Immature natural killer cell (primary cell): ENCODE results near the gene NCAPH2. TPM values are rescaled to one million over a fixed set of nuclear protein-coding genes. Genes with fewer than 3 reads are reported as not detected.

Experiments used
- DNase-seq, 3 donors: peaks; one replicate each; pipeline ENCODE4 v3.0.0; 2022; ENCODE audit warnings: mixed read lengths in 1 of 3
- H3K27ac Mint-ChIP-seq, 6 donors: one replicate each; pipeline ENCODE4 v1.8.0; 2020; ENCODE audit warnings: mixed read lengths in 6 of 6, mild to moderate bottlenecking in 5 of 6, inconsistent platforms in 4 of 6, moderate library complexity in 3 of 6
- H3K27me3 Mint-ChIP-seq, 3 donors: one replicate each; pipeline ENCODE4 v1.8.0; 2020 to 2021; ENCODE audit warnings: low read depth in 3 of 3, mild to moderate bottlenecking in 3 of 3, mixed read lengths in 3 of 3, moderate library complexity in 3 of 3, inconsistent platforms in 1 of 3
- H3K36me3 Mint-ChIP-seq, 3 donors: one replicate each; pipeline ENCODE4 v1.8.0; 2020; ENCODE audit warnings: mixed read lengths in 3 of 3, inconsistent platforms in 2 of 3, mild to moderate bottlenecking in 2 of 3
- H3K4me1 Mint-ChIP-seq, 2 donors: one replicate each; pipeline ENCODE4 v1.8.0; 2020; ENCODE audit warnings: inconsistent platforms in 2 of 2, mild to moderate bottlenecking in 2 of 2, mixed read lengths in 2 of 2, moderate library complexity in 1 of 2
- H3K4me3 Mint-ChIP-seq, 5 donors: one replicate each; pipeline ENCODE4 v1.8.0; 2020; ENCODE audit warnings: mild to moderate bottlenecking in 5 of 5, mixed read lengths in 5 of 5, inconsistent platforms in 3 of 5, moderate library complexity in 3 of 5
- H3K9me3 Mint-ChIP-seq, 6 donors: one replicate each; pipeline ENCODE4 v1.8.0; 2020; ENCODE audit warnings: mild to moderate bottlenecking in 6 of 6, mixed read lengths in 6 of 6, inconsistent platforms in 4 of 6, moderate library complexity in 3 of 6
- polyA plus RNA-seq, 3 donors: library from polyadenylated mRNA; unstranded; fragments of 300-500 nt; fragmentation: Illumina TruSeq; gene quantifications; one replicate each; pipeline ENCODE4 v1.2.3, GENCODE V29; 2021

The NCAPH2 gene
- polyA plus RNA-seq, 3 donors from 2014 or later: 41.8 to 46.7 (median 46.5) TPM

DNA sequence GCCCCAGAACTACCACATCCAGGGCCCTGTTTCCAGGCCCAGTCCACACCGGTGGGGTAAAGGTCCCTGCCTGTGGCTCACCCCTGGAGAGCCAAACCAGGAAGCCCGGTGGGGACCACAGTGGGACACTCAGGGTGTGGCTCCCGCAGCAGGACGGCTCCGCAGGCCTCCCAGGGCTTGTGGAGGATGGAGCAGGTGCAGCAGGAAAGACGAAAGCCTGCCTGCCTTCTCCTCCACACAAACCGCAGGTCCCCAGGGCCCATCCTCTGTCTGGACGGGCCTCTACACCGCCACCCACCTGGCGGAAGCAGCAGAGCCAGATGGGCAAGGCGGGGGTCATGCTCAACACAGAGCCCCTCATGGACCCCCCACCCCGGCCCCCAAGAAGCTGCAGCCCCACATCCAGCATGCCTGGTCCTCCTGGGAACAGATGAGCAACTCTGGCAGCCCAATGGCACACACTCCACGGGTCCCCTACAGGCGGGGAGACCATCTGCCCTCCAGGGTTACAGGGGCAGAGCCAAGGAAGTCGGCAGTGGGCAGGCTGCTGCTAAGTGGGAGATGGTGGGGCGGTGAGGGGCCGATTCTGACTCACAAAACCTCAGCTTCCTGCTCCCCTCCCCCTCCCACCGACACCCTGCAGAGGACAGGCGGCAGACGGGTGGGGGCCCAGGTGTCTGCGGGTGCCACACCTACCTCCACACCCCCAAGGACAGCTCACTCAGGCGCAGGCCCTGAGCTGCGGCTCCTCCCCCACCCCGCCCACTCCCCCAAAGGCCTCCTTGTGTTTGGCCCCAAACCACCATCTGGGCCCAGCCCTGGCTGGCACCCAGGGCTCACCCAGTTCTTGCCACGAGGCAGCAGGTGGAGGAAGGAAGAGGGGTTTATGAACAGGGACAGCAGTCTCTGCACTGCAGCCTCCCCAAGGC, 38.4 kb upstream of the NCAPH2 start:
- Mint-ChIP-seq H3K9me3 (peaks cover 0 to 2% (median 0%) of the 10 kb centered on the region in 6 donors), H3K27me3 (peaks cover 16 to 23% (median 16%) of the 10 kb centered on the region in 3 donors), H3K4me3 (peak overlapping the region; percentile 77 to 97 (median 83)), H3K27ac (peak overlapping the region; percentile 91 to 98 (median 96)), H3K4me1 (peaks cover 63 to 67% of the 10 kb centered on the region in 2 donors), H3K36me3 (peaks cover 4 to 6% (median 4%) of the 10 kb centered on the region in 3 donors)
- peak; percentile 99 for DNase-seq

DNA sequence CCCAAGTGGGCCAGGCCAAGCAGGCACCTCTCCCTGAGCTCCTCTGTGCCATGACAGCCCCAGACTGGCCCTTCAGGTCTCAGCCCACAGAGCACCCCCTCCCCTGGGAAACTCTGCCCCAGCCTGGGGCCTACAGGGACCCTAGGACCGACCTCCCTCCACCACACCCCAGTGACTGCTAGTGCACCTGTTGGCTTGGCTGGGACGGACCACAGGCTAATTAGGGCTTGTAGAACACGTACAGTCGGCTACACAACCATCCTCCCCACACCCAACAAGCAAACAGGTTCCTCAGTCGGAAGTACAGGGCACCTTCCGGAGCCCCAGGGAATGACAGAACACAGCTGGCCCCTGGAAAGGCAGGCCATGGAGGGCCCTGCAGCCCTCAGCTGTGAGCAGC, 37.5 kb upstream of the NCAPH2 start:
- Mint-ChIP-seq H3K36me3 (peaks cover 4 to 6% (median 4%) of the 10 kb centered on the region in 3 donors), H3K9me3 (peaks cover 0 to 2% (median 0%) of the 10 kb centered on the region in 6 donors), H3K4me1 (peaks cover 66 to 67% of the 10 kb centered on the region in 2 donors), H3K27ac (peak overlapping the region; percentile 91 to 98 (median 96)), H3K4me3 (peak overlapping the region; percentile 77 to 97 (median 83)), H3K27me3 (peaks cover 15 to 23% (median 16%) of the 10 kb centered on the region in 3 donors)
- DNase-seq: no peak

DNA sequence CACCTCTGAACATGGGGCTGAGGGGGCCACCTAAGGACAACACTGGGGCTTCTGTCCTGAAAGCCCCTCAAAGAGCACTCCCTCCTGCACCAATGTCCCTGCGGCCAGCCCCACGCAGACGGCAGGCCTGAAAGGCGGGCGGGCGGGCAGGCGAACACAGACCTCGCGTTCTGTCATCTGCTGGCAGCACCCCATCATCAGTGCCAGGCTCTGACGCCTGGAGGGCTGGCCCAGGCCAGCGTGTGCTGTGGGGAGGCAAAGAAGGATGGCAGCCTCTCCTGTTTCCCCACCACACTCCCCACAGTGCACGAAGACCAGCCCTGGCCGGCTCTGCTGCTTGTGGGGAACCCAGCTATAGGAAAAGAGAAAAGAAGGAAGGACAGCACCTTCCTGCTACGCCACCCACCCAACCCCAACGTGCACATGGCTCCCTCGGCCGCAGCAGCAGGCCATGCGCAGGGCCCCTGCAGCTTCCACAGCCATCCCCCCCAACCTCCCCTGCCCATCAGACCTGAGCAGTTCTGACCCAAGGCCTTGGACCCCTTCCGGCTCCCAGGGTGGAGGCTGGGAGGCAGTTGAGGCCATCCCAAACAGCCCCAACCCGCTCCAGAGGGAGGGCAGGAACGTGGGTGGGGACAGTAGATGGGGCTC, 36.7 kb upstream of the NCAPH2 start:
- Mint-ChIP-seq H3K27me3 (peaks cover 15 to 30% (median 16%) of the 10 kb centered on the region in 3 donors), H3K36me3 (peaks cover 4 to 6% (median 4%) of the 10 kb centered on the region in 3 donors), H3K4me3 (peak overlapping the region; percentile 77 to 97 (median 83)), H3K9me3 (peaks cover 0 to 2% (median 0%) of the 10 kb centered on the region in 6 donors), H3K4me1 (peaks cover 67% of the 10 kb centered on the region in 2 donors), H3K27ac (peak overlapping the region; percentile 91 to 98 (median 96))
- no peak for DNase-seq

DNA sequence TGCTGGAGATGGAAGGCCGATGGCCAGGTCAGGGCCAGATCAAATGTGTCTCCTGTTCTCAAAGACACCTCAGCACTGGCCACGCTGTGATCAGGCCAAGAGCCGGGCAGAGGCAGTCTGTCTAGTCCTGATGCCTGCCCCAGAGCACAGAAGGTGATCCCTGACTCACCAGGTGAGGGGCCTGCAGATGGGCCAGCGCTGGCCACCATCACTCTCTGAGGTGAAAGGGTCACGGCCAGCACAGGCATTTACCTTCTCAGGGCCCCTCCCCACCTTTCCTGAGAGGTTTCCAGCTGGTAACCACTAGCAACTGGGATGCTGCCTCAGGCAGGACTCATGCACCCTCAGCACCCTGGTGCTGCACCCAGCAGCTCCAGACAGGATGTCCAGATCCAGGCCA, 36.1 kb upstream of the NCAPH2 start:
- H3K27me3 Mint-ChIP-seq: peaks cover 15 to 33% (median 16%) of the 10 kb centered on the region in 3 donors
- no peak for DNase-seq
- peak overlapping the region; percentile 54 to 97 (median 83) for H3K4me3 Mint-ChIP-seq
- peaks cover 61 to 64% of the 10 kb centered on the region in 2 donors for H3K4me1 Mint-ChIP-seq
- H3K27ac Mint-ChIP-seq: peak overlapping the region; percentile 57 to 98 (median 92)
- H3K36me3 Mint-ChIP-seq: peaks cover under 1 to 1% (median under 1%) of the 10 kb centered on the region in 3 donors
- H3K9me3 Mint-ChIP-seq: peaks cover 0 to 2% (median 0%) of the 10 kb centered on the region in 6 donors

DNA sequence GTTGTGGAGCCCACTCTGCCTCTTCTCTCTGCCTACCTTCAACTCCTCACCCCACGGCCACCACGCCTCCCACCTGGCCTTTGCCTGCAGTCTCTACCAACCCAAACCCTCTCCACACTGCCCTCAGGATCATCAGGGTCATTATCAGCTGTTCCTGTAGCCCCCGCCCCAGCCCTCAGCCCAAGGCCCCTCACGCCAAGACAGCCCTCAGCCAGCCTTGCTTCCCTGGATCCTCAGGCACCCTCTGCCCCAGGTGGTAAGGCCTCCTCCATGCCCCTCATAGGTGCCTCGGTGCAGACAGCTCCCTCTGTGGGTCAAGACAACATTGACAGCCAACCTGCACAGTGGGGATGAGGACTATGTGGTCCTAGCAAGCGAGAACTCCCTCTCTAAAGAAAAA, 34.9 kb upstream of the NCAPH2 start:
- Mint-ChIP-seq H3K4me1 (peaks cover 60 to 63% of the 10 kb centered on the region in 2 donors), H3K27ac (peak overlapping the region; percentile 91 to 98 (median 94)), H3K27me3 (peaks cover 15 to 33% (median 16%) of the 10 kb centered on the region in 3 donors), H3K36me3 (no peaks in the 10 kb centered on the region), H3K9me3 (peaks cover 0 to 2% (median 0%) of the 10 kb centered on the region in 6 donors), H3K4me3 (peak overlapping the region; percentile 86 to 99 (median 97))
- peak; percentile 35 to 42 (median 41) for DNase-seq

DNA sequence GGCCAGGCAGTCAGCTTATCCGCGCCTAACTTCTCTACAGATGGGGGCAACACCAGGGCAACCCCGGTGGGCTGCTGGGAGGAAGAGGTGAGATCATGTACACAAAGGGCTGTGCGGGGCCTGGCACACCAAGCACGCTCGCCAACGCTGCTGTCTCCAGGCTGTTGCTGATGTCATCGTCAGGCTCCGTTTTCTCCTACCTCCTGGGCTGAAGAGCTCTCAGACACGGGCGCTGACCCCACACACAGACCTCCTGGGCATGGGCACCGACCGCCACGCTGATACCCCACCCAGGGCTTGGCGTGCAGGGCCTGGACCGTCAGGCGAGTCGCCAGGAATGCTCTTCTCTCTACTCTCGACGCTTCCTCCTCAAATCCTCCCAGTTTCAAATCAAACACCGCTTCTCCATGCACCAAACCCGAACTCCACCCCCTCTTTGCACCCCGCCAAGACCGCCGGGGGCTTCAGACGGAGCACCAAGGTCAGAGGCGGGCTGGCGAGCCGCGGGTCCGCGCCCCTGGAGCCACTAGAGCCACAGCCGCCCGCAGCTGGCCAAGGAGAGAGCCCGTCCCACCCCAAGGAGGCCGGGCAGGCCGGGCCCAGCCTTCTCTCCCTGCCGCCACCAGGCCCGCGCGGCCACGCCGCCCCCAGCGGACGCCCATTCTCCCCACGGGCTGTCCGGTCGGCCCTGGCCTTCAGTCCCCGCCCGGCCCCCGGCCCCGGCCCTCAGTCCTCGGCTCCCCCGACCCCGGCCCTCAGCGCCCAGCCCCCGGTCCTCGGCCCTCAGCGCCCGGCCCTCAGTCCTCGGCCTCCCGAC, 34.0 kb upstream of the NCAPH2 start:
- H3K36me3 Mint-ChIP-seq: no peaks in the 10 kb centered on the region
- peak in 2 of 3 donors; percentile 31 to 41 for DNase-seq
- H3K4me1 Mint-ChIP-seq: peaks cover 50 to 56% of the 10 kb centered on the region in 2 donors
- peak overlapping the region; percentile 91 to 98 (median 94) for H3K27ac Mint-ChIP-seq
- H3K4me3 Mint-ChIP-seq: peak overlapping the region; percentile 86 to 99 (median 97)
- H3K27me3 Mint-ChIP-seq: peaks cover 15 to 33% (median 16%) of the 10 kb centered on the region in 3 donors
- peaks cover 0 to 2% (median 0%) of the 10 kb centered on the region in 6 donors for H3K9me3 Mint-ChIP-seq

DNA sequence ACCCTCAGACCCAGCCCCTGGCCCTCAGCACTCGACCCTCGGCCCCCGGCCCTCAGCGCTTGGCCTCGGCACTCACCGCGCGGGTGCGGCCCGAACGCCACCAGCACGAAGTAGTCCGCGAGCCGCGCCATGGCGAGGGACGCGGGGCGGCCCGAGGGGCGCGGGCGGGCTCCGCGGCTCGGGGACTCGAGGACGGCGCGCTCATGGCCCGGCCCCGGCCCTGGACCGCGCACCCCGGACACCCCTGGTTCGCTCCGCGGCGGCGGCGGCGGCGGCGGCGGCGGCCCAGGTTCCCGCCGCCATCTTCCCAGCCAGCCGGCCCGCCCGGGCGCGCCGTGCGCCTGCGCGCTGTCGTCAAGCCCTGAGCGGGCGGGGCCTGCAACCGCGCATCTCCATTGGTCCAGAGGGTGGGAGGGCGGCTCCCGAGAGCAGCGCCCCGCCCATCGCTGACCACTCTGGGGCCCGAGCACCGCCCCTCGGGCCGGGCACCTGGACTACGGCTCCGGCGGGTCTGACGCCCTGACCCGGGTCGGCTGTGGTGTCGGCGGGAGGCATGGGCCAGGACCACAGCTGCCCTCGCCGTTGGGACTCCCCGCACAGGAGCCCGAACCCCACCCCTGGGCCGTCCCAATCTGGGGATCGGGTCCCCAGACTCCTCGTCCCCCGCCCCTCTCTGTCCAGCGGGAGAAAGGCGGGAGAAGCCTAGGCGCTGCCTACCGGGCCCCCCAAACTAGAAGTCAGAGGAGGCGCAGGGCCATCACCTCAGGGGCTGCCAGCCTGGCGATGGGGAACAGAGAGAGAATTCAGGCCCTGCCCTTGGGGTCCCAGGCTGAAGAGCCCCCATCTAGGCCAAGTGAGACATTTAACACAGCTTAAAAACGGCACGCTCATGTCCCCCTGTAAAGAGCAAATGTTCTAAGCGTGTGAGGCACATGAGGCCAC, 33.0 kb upstream of the NCAPH2 start, which contains the start of gene SBF1:
SBF1 (minus strand) TSS at position 326 of the 942 bp plus-strand sequence; CDS start at position 131, 195 bp downstream.
- Mint-ChIP-seq H3K9me3 (no peaks in the 10 kb centered on the region), H3K4me1 (peaks cover 41 to 50% of the 10 kb centered on the region in 2 donors), H3K27me3 (peaks cover 9 to 32% (median 9%) of the 10 kb centered on the region in 3 donors), H3K36me3 (no peaks in the 10 kb centered on the region), H3K27ac (peak within 1 kb of the TSS; percentile 91 to 98 (median 94)), H3K4me3 (peak within 1 kb of the TSS; percentile 86 to 99 (median 97))
- DNase-seq: peak; percentile 87 to 90 (median 89)

DNA sequence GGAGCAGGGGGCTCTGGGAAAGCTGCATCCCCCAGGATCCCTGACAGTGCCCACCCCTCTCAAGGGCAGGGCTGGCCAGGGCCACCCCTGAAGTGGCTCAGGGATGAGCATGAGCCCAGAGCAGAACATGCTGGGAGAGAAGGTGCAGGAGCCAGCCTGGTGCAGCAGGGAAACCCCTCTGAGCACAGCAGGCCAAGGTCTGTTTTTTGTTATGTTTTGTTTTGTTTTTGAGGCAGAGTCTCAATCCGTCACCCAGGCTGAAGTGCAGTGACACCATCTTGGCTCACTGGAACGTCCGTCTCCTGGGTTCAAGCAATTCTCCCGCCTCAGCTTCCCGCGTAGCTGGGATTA, 32.4 kb upstream of the NCAPH2 start:
- Mint-ChIP-seq H3K4me1 (peaks cover 38 to 48% of the 10 kb centered on the region in 2 donors), H3K27ac (peak overlapping the region in 5 of 6 donors; percentile 59 to 78 (median 71)), H3K36me3 (no peaks in the 10 kb centered on the region)

DNA sequence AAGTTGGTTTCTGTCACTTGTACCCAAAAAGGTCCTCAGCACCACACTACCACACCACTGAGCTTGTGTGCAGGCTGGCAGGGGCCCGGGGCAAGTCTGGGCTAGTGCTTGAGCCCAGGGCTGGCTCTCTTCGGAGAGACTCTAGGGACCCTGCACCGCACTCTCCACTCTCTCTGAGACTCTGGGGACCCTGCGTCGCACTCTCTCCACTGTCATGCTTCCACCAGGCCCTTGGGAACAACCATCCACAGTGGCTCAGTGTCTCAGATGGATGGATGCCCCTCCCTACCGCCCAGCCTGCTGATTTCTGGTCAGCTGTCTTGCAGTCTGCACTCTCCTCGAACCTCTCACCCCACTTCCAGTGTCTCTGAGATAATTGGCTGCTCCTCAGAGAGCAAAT, 31.2 kb upstream of the NCAPH2 start:
- peak overlapping the region; percentile 39 to 78 (median 69) for H3K27ac Mint-ChIP-seq
- H3K4me3 Mint-ChIP-seq: peak overlapping the region; percentile 33 to 73 (median 64)
- no peaks in the 10 kb centered on the region for H3K36me3 Mint-ChIP-seq

More for the DNA sequence above, 32.4 kb upstream of the NCAPH2 start:
- DNase-seq: no peak
- no peaks in the 10 kb centered on the region for H3K9me3 Mint-ChIP-seq
- H3K27me3 Mint-ChIP-seq: peaks cover 5 to 28% (median 8%) of the 10 kb centered on the region in 3 donors
- peak overlapping the region; percentile 54 to 73 (median 62) for H3K4me3 Mint-ChIP-seq

DNA sequence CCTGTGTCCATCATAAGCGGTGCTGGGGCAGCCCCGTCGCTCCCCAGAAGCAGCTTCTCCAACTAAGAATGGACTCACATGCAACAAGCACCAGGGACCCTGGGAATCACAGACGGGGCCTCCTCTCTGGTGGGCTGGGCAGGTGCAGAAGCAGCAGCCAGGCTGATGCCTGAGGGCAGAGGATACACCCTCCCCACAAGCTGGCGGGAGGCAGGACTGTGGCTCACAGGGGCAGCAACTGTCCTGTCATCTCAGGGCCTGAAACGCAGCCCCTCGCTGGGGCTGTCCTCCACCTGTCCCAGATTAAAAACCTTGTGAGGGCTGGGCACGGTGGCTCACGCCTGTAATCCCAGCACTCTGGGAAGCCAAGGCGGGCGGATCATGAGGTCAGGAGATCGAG, 30.1 kb upstream of the NCAPH2 start:
- no peaks in the 10 kb centered on the region for H3K9me3 Mint-ChIP-seq
- peaks cover 5 to 26% (median 10%) of the 10 kb centered on the region in 3 donors for H3K27me3 Mint-ChIP-seq
- no peak overlapping the region for H3K4me3 Mint-ChIP-seq
- no peaks in the 10 kb centered on the region for H3K36me3 Mint-ChIP-seq
- no peak for DNase-seq
- H3K27ac Mint-ChIP-seq: no peak overlapping the region
- H3K4me1 Mint-ChIP-seq: peaks cover 18 to 25% of the 10 kb centered on the region in 2 donors

More for the DNA sequence above, 31.2 kb upstream of the NCAPH2 start:
- peaks cover 28 to 36% of the 10 kb centered on the region in 2 donors for H3K4me1 Mint-ChIP-seq
- peaks cover 5 to 27% (median 8%) of the 10 kb centered on the region in 3 donors for H3K27me3 Mint-ChIP-seq
- no peaks in the 10 kb centered on the region for H3K9me3 Mint-ChIP-seq
- no peak for DNase-seq

DNA sequence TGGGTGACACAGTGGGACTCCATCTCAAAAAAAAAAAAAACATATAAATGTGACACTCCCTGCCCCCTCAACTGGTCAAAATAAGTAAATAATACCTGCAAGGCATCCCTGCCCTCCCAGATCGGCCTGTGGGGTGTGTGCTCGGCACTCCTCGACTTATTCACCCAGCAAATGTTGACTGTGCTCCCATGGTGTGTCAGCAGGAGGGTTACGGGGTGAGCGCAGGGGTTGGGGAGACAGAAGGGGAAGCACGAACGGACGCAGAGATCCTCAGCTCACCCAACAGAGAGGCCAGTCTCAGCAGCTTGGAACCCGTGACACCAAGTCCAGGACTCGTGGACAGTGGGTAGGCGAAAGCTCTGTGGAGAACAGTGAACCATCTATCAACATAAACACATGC, 28.3 kb upstream of the NCAPH2 start:
- no peak for DNase-seq
- H3K27ac Mint-ChIP-seq: peak overlapping the region in 1 of 6 donors; percentile 18
- H3K9me3 Mint-ChIP-seq: no peaks in the 10 kb centered on the region
- H3K4me1 Mint-ChIP-seq: peaks cover 4 to 12% of the 10 kb centered on the region in 2 donors
- no peaks in the 10 kb centered on the region for H3K36me3 Mint-ChIP-seq
- H3K27me3 Mint-ChIP-seq: peaks cover 0 to 16% (median 7%) of the 10 kb centered on the region in 3 donors
- H3K4me3 Mint-ChIP-seq: peak overlapping the region; percentile 30 to 75 (median 69)

DNA sequence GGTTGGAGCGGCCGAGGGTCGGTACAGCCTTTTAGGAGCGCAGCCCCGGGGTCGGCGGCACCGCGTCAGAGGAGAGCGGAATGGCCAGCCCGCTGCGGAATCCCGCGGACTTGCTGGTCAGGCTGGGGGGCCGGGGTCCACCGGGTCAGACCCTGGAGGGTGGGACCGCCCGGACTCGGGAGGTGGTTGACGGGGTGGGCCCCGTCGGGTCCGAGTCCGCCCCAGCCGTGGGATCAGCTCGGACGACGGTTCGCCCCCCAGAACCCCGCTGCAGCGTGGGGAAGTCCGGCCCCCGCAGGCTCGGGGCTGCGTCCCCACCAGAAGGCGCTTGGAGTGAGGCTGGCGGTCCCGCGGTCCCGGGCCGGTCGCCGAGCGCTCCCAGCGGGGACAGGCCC, 27.0 kb upstream of the NCAPH2 start:
- H3K27me3 Mint-ChIP-seq: peaks cover 0 to 11% (median 7%) of the 10 kb centered on the region in 3 donors
- DNase-seq: no peak
- no peak overlapping the region for H3K27ac Mint-ChIP-seq
- H3K36me3 Mint-ChIP-seq: no peaks in the 10 kb centered on the region
- H3K4me1 Mint-ChIP-seq: peaks cover 4 to 8% of the 10 kb centered on the region in 2 donors
- no peaks in the 10 kb centered on the region for H3K9me3 Mint-ChIP-seq
- peak overlapping the region; percentile 39 to 69 (median 61) for H3K4me3 Mint-ChIP-seq
